NCI-H226 (cell line): ENCODE data around the gene BAD.
"Not testable (repeated sequence)": the region's sequence is repeated elsewhere in the genome, so short reads cannot be mapped to it uniquely, and the experiment has no call there.

Source experiments
- DNase-seq: peaks from one replicate; pipeline ENCODE4 v3.0.0-alpha.2; 2015

The BAD gene

GRCh38 chr11:64284048-64284961 is at the start of gene BAD:
Gene BAD (minus strand): TSS chr11:64284665. CDS start chr11:64284368, 297 bp downstream.
- DNase-seq = peak; percentile 89

- DNase-seq = no peak
These were observed 49.1 kb upstream of the BAD start for GRCh38 chr11:64333556-64333955.

GRCh38 chr11:64331569-64332371 is 47.3 kb upstream of the BAD start:
- DNase-seq = peak; percentile 97

GRCh38 chr11:64330888-64331287 is 46.4 kb upstream of the BAD start:
- DNase-seq = no peak

GRCh38 chr11:64327993-64328392 is 43.5 kb upstream of the BAD start:
- no peak for DNase-seq

- DNase-seq = no peak
These were observed 42.9 kb upstream of the BAD start for GRCh38 chr11:64327375-64327774.

- no peak for DNase-seq
These were observed 40.4 kb upstream of the BAD start for GRCh38 chr11:64324692-64325469.

GRCh38 chr11:64323984-64324383 is 39.5 kb upstream of the BAD start:
- DNase-seq = not testable (repeated sequence)

- DNase-seq = no peak
These were observed 38.9 kb upstream of the BAD start for GRCh38 chr11:64323373-64323772.

- DNase-seq = peak; percentile 1
These were observed 38.4 kb upstream of the BAD start for GRCh38 chr11:64322925-64323260.

- peak; percentile 87 for DNase-seq
These were observed 37.1 kb upstream of the BAD start for GRCh38 chr11:64321533-64321932.

GRCh38 chr11:64321026-64321425 is 36.6 kb upstream of the BAD start:
- no peak for DNase-seq

GRCh38 chr11:64320556-64320955 is 36.1 kb upstream of the BAD start:
- no peak for DNase-seq

GRCh38 chr11:64318766-64319761 is 34.6 kb upstream of the BAD start:
- no peak for DNase-seq

GRCh38 chr11:64317961-64318765 is 33.7 kb upstream of the BAD start, which contains the start of gene PRDX5:
Gene PRDX5 (plus strand): TSS chr11:64318121. CDS start chr11:64318216, 95 bp downstream.
- DNase-seq = peak; percentile 92

GRCh38 chr11:64317325-64317960 is 33.0 kb upstream of the BAD start, which contains the start of gene TRMT112:
Gene TRMT112 (minus strand): TSS chr11:64317559. CDS start chr11:64317526, 33 bp downstream.
- peak; percentile 99 for DNase-seq

- peak; percentile 57 for DNase-seq
These were observed 32.3 kb upstream of the BAD start for GRCh38 chr11:64316672-64317324.

GRCh38 chr11:64315667-64316526 is 31.4 kb upstream of the BAD start:
- DNase-seq = not testable (repeated sequence)
